Fibroblast of villous mesenchyme (primary cell): Measurements from ENCODE around the gene TRIM43. TPM values are rescaled to one million over a fixed set of nuclear protein-coding genes. Genes with fewer than 3 reads are reported as not detected.
A peak's percentile ranks its signal among the peaks of the same experiment; 100 is the strongest.
"Not testable (repeated sequence)": the region's sequence is repeated elsewhere in the genome, so short reads cannot be mapped to it uniquely, and the experiment has no call there.

Experiments
- DNase-seq: peaks from one replicate; pipeline ENCODE4 v3.0.0-alpha.2; 2010; ENCODE audit warnings: low read depth
- H3K4me3 ChIP-seq: 2 replicates; pipeline ENCODE4 v1.5.1; 2011; ENCODE audit warnings: low read depth, mild to moderate bottlenecking, low read length
- total RNA-seq: library from RNA; depleted of rRNA; stranded (reverse); fragments of >200 nt; gene quantifications from 2 replicates; pipeline ENCODE4 v1.2.3, GENCODE V29; 2012
- TF ChIP-seq, protein P1 (sequence below): IDR thresholded peaks from 2 replicates; pipeline ENCODE4 v1.5.1; 2012; ENCODE audit warnings: low read depth, mild to moderate bottlenecking, low read length; ENCODE audit not compliant: insufficient read depth

TRIM43 gene
- total RNA-seq, 1 donor: under 0.01 TPM

DNA sequence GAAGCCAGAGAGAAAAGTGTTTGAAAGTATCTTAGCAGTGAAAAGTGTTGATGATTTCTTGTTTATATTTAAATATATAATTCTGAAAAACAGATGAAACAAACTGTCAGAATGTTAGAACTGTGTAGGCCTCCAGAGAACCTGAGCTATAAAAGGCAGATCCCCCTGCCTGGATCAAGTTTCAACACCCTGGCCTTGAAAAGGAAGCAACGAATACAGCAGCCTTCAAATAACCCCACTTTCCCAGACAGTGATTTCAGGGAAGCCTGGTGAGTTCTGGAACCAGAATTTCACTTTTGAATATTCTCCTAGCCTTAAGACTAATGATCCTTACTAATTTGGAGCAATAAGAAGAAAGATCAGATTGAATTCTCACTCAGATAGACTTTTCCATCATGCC lies 13.3 kb upstream of the TRIM43 start:
- TF ChIP-seq, protein P1, sequence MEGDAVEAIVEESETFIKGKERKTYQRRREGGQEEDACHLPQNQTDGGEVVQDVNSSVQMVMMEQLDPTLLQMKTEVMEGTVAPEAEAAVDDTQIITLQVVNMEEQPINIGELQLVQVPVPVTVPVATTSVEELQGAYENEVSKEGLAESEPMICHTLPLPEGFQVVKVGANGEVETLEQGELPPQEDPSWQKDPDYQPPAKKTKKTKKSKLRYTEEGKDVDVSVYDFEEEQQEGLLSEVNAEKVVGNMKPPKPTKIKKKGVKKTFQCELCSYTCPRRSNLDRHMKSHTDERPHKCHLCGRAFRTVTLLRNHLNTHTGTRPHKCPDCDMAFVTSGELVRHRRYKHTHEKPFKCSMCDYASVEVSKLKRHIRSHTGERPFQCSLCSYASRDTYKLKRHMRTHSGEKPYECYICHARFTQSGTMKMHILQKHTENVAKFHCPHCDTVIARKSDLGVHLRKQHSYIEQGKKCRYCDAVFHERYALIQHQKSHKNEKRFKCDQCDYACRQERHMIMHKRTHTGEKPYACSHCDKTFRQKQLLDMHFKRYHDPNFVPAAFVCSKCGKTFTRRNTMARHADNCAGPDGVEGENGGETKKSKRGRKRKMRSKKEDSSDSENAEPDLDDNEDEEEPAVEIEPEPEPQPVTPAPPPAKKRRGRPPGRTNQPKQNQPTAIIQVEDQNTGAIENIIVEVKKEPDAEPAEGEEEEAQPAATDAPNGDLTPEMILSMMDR: no peak
- H3K4me3 ChIP-seq: no peak overlapping the region
- no peak for DNase-seq

GRCh38 chr2:95583545-95583944 lies 8.3 kb upstream of the TRIM43 start:
- not testable (repeated sequence) for H3K4me3 ChIP-seq, DNase-seq

- not testable (repeated sequence) for DNase-seq, H3K4me3 ChIP-seq
Observed at GRCh38 chr2:95584321-95584720, 7.5 kb upstream of the TRIM43 start.

- H3K4me3 ChIP-seq, DNase-seq: not testable (repeated sequence)
Observed at GRCh38 chr2:95589777-95590536, 1.8 kb upstream of the TRIM43 start.

DNA sequence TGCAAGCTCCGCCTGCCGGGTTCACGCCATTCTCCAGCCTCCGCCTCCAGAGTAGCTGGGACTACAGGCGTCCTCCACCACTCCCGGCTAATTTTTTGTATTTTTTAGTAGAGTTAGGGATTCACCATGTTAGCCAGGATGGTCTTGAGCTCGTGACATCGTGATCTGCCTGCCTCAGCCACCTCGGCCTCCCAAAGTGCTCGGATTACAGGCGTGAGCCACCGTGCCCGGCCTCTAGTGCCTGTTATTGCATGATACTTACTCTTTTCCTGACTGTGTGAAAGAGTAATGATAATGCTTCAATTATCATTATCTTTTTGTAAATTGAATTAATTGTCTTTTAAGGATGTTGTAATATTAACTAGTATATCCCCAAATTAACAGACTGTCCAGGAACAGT lies 1.2 kb downstream of the TRIM43 start:
- DNase-seq, H3K4me3 ChIP-seq: not testable (repeated sequence)

- not testable (repeated sequence) for H3K4me3 ChIP-seq, DNase-seq
Observed at GRCh38 chr2:95595012-95595411, 3.2 kb downstream of the TRIM43 start.

DNA sequence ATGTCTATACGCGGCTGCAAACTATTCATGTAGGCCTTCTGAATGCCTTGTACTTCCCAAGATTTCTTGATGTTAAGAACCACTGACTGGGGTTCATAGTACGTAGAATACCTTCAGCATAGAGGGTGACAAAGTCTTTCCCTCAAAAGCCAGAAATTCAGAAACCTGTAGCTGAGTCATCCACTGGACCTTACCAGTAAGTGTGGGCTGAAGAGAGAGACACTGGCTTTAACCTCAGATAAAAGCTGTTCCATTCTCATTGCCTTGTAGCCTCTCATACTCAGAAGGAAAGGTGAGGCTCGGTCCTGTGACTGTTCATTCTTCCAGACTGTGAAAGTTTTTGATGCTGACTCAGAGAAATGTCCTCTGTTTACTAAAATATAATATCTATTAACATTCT lies 9.5 kb downstream of the TRIM43 start:
- H3K4me3 ChIP-seq, DNase-seq: not testable (repeated sequence)

- H3K4me3 ChIP-seq, DNase-seq: not testable (repeated sequence)
Observed at GRCh38 chr2:95602146-95602545, 10.3 kb downstream of the TRIM43 start.

- H3K4me3 ChIP-seq, DNase-seq: not testable (repeated sequence)
Observed at GRCh38 chr2:95608356-95608755, 16.6 kb downstream of the TRIM43 start.

DNA sequence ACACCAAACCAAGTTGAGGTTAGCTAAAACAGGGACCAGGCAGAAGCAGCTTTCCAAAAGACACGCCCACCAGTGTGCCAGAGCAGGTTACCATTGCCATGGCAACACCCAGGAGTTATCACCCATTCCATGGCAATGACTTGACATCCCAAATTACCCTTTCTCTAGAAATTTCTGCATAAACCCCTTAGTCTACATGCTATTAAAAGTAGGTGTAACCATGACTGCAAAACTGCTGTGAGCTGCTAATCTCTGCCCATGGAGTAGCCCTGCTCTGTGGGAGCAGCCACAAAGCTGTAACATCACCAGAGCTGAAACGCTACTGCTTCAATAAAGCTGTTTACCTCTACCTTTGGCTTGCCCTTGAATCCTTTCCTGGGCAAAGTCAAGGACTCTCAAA lies 18.0 kb downstream of the TRIM43 start:
- H3K4me3 ChIP-seq, DNase-seq: not testable (repeated sequence)

DNA sequence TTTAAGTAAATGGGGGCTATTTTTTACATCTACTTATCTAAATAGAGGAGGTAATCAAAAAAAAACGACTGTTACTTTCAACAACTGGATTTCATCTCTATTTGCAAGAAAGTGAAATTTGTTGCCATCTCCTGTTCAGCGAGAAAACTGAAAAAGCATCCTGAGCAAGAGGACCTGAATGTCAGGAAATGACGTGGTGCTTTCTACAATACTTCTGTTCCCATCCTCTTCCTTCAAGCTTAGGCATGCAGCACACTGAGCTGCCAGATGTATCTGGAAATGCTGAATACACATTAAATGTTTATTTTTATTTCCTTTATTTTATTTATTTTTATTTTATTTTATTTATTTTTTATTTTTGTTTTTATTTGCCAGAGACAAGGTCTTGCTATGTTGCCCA lies 21.2 kb downstream of the TRIM43 start:
- H3K4me3 ChIP-seq, DNase-seq: not testable (repeated sequence)

GRCh38 chr2:95622728-95623127 lies 30.9 kb downstream of the TRIM43 start:
- H3K4me3 ChIP-seq, DNase-seq: not testable (repeated sequence)

- not testable (repeated sequence) for DNase-seq, H3K4me3 ChIP-seq
Observed at GRCh38 chr2:95630987-95631386, 39.2 kb downstream of the TRIM43 start.

- H3K4me3 ChIP-seq, DNase-seq: not testable (repeated sequence)
Observed at GRCh38 chr2:95633626-95634259, 41.9 kb downstream of the TRIM43 start.

DNA sequence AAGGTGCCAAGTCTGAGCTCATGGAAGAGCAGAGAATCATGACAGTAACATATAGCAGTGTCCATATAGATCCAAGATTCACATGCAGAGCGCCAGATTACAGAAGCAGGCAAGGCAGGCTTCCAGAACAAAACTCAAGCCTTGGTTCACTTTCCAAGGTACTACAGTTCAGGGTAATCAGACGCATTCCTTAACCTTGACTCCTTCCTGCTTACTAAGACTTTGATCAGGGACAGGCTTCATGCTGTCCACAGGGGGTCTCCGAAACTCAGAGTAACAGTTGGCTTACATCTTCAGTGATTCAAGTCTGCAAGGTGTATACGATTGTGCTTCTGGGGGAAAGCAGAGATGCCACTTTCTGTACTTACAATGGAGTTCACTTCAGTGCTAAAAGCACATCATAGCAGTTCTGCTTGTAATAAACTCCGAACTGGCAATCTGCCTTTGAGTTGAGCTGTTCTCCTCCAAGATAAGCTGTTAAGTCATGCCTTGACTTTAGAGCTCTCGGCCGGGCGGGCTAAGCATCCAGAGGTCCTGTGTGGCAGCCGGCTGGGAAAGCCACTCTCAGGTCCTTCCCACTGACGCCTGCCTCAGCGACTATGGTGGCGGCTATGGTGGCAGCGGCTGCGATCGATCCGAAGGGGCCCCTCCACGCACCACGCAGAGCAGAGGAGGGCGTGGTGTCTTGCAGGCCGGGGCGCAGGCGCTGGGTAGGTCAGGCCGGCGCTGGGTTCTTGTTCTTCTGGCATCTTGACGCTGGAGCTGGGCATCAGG lies 48.9 kb downstream of the TRIM43 start:
- not testable (repeated sequence) for DNase-seq, H3K4me3 ChIP-seq

DNA sequence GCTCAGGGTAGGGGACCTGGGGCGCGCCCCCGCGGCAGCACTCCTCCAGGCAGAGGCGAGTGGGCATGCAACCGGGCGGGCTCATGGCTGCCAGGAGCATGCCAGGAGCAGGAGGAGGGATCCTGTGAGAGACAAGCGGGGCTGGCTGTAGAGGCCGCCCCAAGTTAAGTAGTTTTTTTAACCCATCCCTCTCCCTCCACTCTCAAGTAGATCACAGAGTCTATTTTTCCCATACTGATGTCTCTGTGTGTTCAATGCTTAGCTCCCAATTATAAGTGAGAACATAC lies 49.4 kb downstream of the TRIM43 start:
- not testable (repeated sequence) for DNase-seq, H3K4me3 ChIP-seq

DNA sequence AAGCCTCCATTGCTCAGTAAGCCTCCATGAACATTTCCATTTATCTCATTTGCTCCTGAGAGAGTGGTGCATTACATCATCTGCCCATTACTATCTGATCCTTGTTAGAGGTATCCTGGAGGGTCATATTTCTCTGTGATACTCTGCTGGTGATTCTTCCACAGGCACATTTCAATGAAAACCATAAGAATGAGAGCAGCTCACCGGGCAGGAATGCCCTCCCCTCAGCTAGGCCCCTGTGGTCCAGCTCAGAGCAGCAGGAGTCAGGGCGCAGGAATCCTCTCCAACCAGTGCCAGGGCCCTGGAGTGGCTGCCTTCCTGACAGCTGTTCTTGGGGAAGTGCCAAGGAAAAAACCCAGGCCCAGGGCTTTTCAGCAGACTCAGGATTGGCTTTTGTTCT lies 50.0 kb downstream of the TRIM43 start:
- not testable (repeated sequence) for H3K4me3 ChIP-seq
- peak; percentile 50 for DNase-seq

DNA sequence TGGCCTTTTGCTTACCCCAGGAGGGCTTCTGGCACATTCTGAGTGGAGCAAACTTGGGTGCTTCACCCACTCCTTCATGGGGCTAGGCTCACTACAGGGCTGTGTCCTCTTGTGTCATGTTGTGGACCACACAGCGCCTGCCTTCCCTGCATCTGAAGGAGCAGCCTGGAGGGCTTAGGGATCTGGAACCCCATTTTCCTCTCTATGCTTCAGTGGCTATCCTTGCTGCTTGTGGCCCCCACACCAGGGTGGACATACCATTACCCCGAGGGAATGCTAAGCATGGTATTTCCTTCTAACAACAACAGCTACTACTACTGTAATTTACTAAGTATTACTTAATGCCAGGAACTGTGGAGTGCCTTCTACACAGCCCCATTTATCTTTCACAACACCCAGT lies 50.6 kb downstream of the TRIM43 start:
- DNase-seq, H3K4me3 ChIP-seq: not testable (repeated sequence)
